ENCODE results near the gene SALL3.

The SALL3 gene

GRCh38 chr18:78994000-78994399 lies 14.4 kb downstream of the SALL3 start:
- peaks cover 15% of the 10 kb centered on the region for H3K4me1 ChIP-seq
- no peak for DNase-seq (ENCODE audit: low spot score in 2 of 2)
- peaks cover 58% of the 10 kb centered on the region for H3K36me3 ChIP-seq (replicated peaks)
- in situ Hi-C loops (cut with MboI; ENCODE audit: low sequenced_read_pairs) = no loop called here
- no peaks in the 10 kb centered on the region for H3K27me3 ChIP-seq (ENCODE audit: low read depth)
- H3K4me3 ChIP-seq = no peak overlapping the region
- H3K9me3 ChIP-seq = no peaks in the 10 kb centered on the region

GRCh38 chr18:78994531-78994930 lies 14.9 kb downstream of the SALL3 start:
- in situ Hi-C loops (cut with MboI; ENCODE audit: low sequenced_read_pairs) = no loop called here
- DNase-seq (ENCODE audit: low spot score in 2 of 2) = no peak
- H3K4me1 ChIP-seq = peaks cover 11% of the 10 kb centered on the region
- H3K27me3 ChIP-seq (ENCODE audit: low read depth) = no peaks in the 10 kb centered on the region
- peaks cover 62% of the 10 kb centered on the region for H3K36me3 ChIP-seq (replicated peaks)
- no peaks in the 10 kb centered on the region for H3K9me3 ChIP-seq
- no peak overlapping the region for H3K4me3 ChIP-seq

- no peaks in the 10 kb centered on the region for H3K9me3 ChIP-seq
- no peaks in the 10 kb centered on the region for H3K27me3 ChIP-seq (ENCODE audit: low read depth)
- H3K4me3 ChIP-seq = no peak overlapping the region
- no peak for DNase-seq (ENCODE audit: low spot score in 2 of 2)
- in situ Hi-C loops (cut with MboI; ENCODE audit: low sequenced_read_pairs) = no loop called here
- peaks cover 6% of the 10 kb centered on the region for H3K4me1 ChIP-seq
- peaks cover 64% of the 10 kb centered on the region for H3K36me3 ChIP-seq (replicated peaks)
Measured at GRCh38 chr18:78994977-78995582, 15.5 kb downstream of the SALL3 start.

- peaks cover 64% of the 10 kb centered on the region for H3K36me3 ChIP-seq (replicated peaks)
- in situ Hi-C loops (cut with MboI; ENCODE audit: low sequenced_read_pairs) = no loop called here
- no peaks in the 10 kb centered on the region for H3K9me3 ChIP-seq
- H3K27me3 ChIP-seq (ENCODE audit: low read depth) = no peaks in the 10 kb centered on the region
- no peaks in the 10 kb centered on the region; the same call in 1 of the 2 replicates for H3K4me1 ChIP-seq
- no peak overlapping the region for H3K4me3 ChIP-seq
- DNase-seq (ENCODE audit: low spot score in 2 of 2) = no peak
Measured at GRCh38 chr18:78995740-78996395, 16.2 kb downstream of the SALL3 start.

- peaks cover 65% of the 10 kb centered on the region for H3K36me3 ChIP-seq (replicated peaks)
- H3K9me3 ChIP-seq = no peaks in the 10 kb centered on the region
- DNase-seq (ENCODE audit: low spot score in 2 of 2) = no peak
- in situ Hi-C loops (cut with MboI; ENCODE audit: low sequenced_read_pairs) = no loop called here
- no peaks in the 10 kb centered on the region for H3K27me3 ChIP-seq (ENCODE audit: low read depth)
- no peak overlapping the region for H3K4me3 ChIP-seq
- H3K4me1 ChIP-seq = no peaks in the 10 kb centered on the region
Measured at GRCh38 chr18:78996741-78997490, 17.3 kb downstream of the SALL3 start.

- no peaks in the 10 kb centered on the region for H3K4me1 ChIP-seq
- DNase-seq (ENCODE audit: low spot score in 2 of 2) = no peak
- no peaks in the 10 kb centered on the region for H3K27me3 ChIP-seq (ENCODE audit: low read depth)
- H3K36me3 ChIP-seq (replicated peaks) = peaks cover 66% of the 10 kb centered on the region
- in situ Hi-C loops (cut with MboI; ENCODE audit: low sequenced_read_pairs) = no loop called here
- no peaks in the 10 kb centered on the region for H3K9me3 ChIP-seq
- no peak overlapping the region for H3K4me3 ChIP-seq
Measured at GRCh38 chr18:78998371-78999071, 18.9 kb downstream of the SALL3 start.

GRCh38 chr18:78999939-79000338 lies 20.3 kb downstream of the SALL3 start:
- in situ Hi-C loops (cut with MboI; ENCODE audit: low sequenced_read_pairs) = no loop called here
- Histone ChIP-seq H3K36me3 (replicated peaks) (peaks cover 55% of the 10 kb centered on the region), H3K4me1 (no peaks in the 10 kb centered on the region), H3K9me3 (no peaks in the 10 kb centered on the region), H3K27me3 (ENCODE audit: low read depth) (no peaks in the 10 kb centered on the region), H3K4me3 (no peak overlapping the region)
- DNase-seq (ENCODE audit: low spot score in 2 of 2) = no peak

GRCh38 chr18:79000997-79001396 lies 21.4 kb downstream of the SALL3 start:
- Histone ChIP-seq H3K27me3 (ENCODE audit: low read depth) (no peaks in the 10 kb centered on the region), H3K4me3 (no peak overlapping the region), H3K36me3 (replicated peaks) (peaks cover 44% of the 10 kb centered on the region), H3K9me3 (no peaks in the 10 kb centered on the region), H3K4me1 (no peaks in the 10 kb centered on the region)
- no peak for DNase-seq (ENCODE audit: low spot score in 2 of 2)
- in situ Hi-C loops (cut with MboI; ENCODE audit: low sequenced_read_pairs) = no loop called here

GRCh38 chr18:79005653-79006052 lies 26.0 kb downstream of the SALL3 start:
- H3K27me3 ChIP-seq (ENCODE audit: low read depth) = no peaks in the 10 kb centered on the region
- no peaks in the 10 kb centered on the region for H3K4me1 ChIP-seq
- no peak for DNase-seq (ENCODE audit: low spot score in 2 of 2)
- in situ Hi-C loops (cut with MboI; ENCODE audit: low sequenced_read_pairs) = no loop called here
- H3K4me3 ChIP-seq = no peak overlapping the region
- peaks cover 8% of the 10 kb centered on the region for H3K36me3 ChIP-seq (replicated peaks)
- no peaks in the 10 kb centered on the region for H3K9me3 ChIP-seq

GRCh38 chr18:79006106-79006795 lies 26.6 kb downstream of the SALL3 start:
- DNase-seq (ENCODE audit: low spot score in 2 of 2) = no peak
- no peak overlapping the region for H3K4me3 ChIP-seq
- H3K4me1 ChIP-seq = no peaks in the 10 kb centered on the region
- in situ Hi-C loops (cut with MboI; ENCODE audit: low sequenced_read_pairs) = no loop called here
- no peaks in the 10 kb centered on the region for H3K27me3 ChIP-seq (ENCODE audit: low read depth)
- H3K36me3 ChIP-seq (replicated peaks) = peaks cover 8% of the 10 kb centered on the region
- H3K9me3 ChIP-seq = no peaks in the 10 kb centered on the region

GRCh38 chr18:79007440-79007839 lies 27.8 kb downstream of the SALL3 start:
- no peak overlapping the region for H3K4me3 ChIP-seq
- in situ Hi-C loops (cut with MboI; ENCODE audit: low sequenced_read_pairs) = no loop called here
- no peaks in the 10 kb centered on the region for H3K4me1 ChIP-seq
- no peaks in the 10 kb centered on the region for H3K9me3 ChIP-seq
- no peak for DNase-seq (ENCODE audit: low spot score in 2 of 2)
- H3K27me3 ChIP-seq (ENCODE audit: low read depth) = no peaks in the 10 kb centered on the region
- H3K36me3 ChIP-seq (replicated peaks) = peaks cover 2% of the 10 kb centered on the region

- Histone ChIP-seq H3K9me3 (no peaks in the 10 kb centered on the region), H3K4me1 (no peaks in the 10 kb centered on the region), H3K27me3 (ENCODE audit: low read depth) (no peaks in the 10 kb centered on the region), H3K4me3 (no peak overlapping the region), H3K36me3 (replicated peaks) (no peaks in the 10 kb centered on the region)
- no peak for DNase-seq (ENCODE audit: low spot score in 2 of 2)
- in situ Hi-C loops (cut with MboI; ENCODE audit: low sequenced_read_pairs) = no loop called here
Measured at GRCh38 chr18:79008356-79008940, 28.8 kb downstream of the SALL3 start.

- no peak overlapping the region for H3K4me3 ChIP-seq
- in situ Hi-C loops (cut with MboI; ENCODE audit: low sequenced_read_pairs) = no loop called here
Measured at GRCh38 chr18:79010802-79011201, 31.2 kb downstream of the SALL3 start.

More at GRCh38 chr18:79010802-79011201, 31.2 kb downstream of the SALL3 start:
- Histone ChIP-seq H3K27me3 (ENCODE audit: low read depth) (no peaks in the 10 kb centered on the region), H3K4me1 (no peaks in the 10 kb centered on the region), H3K36me3 (replicated peaks) (no peaks in the 10 kb centered on the region), H3K9me3 (no peaks in the 10 kb centered on the region)
- DNase-seq (ENCODE audit: low spot score in 2 of 2) = no peak
